SK-N-MC (cell line): Measurements from ENCODE around the gene RHOF.

Experiments used
- EZH2 ChIP-seq: fragments of 200-600 bp; sonication (generic); IDR thresholded peaks from one replicate; pipeline ENCODE4 v1.6.1; 2017; ENCODE audit warnings: antibody characterized with exemption
- FOXP2 ChIP-seq: optimal IDR thresholded peaks from 2 replicates; pipeline ENCODE3; 2011; ENCODE audit warnings: mild to moderate bottlenecking, moderate library complexity; ENCODE audit not compliant: insufficient read depth; ENCODE audit errors: extremely low read length, control extremely low read depth
- POLR2AphosphoS5 ChIP-seq: IDR thresholded peaks from 2 replicates; pipeline ENCODE4 v1.6.1; 2012; ENCODE audit warnings: mild to moderate bottlenecking, low read depth, low read length, borderline replicate concordance

DNA sequence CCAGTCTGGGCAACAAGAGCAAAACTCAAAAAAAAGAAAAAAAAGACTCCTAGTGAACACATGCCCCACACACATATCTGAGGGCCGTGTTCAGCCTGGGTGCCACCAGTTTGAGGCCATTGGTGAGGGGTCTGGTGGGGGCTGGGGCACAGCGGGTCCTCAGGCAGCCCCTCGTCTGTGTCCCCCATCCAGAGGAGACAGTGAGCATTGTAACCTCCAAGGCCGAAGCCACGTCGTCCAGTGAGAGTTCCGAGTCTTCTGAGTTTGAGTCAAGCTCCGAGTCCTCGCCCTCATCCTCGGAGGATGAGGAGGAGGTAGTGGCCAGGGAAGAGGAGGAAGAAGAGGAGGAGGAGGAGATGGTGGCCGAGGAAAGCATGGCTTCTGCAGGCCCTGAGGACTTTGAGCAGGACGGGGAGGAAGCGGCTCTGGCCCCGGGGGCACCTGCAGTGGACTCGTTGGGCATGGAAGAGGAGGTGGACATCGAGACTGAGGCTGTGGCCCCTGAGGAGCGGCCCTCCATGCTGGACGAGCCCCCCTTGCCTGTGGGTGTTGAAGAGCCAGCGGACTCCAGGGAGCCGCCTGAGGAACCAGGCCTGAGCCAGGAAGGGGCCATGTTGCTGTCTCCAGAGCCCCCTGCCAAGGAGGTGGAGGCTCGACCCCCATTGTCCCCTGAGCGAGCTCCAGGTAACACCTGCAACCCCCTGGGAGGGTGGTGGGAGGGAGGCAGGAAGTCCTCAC is 25.9 kb upstream of the RHOF start:
- TF ChIP-seq POLR2AphosphoS5 (no peak), FOXP2 (no peak), EZH2 (no peak)
